ENCODE measurements around the gene MTG1. TPM values are rescaled to one million over a fixed set of nuclear protein-coding genes. Genes with fewer than 3 reads are reported as not detected.

MTG1 gene
- total RNA-seq, 1 donor: 31.5 TPM

DNA sequence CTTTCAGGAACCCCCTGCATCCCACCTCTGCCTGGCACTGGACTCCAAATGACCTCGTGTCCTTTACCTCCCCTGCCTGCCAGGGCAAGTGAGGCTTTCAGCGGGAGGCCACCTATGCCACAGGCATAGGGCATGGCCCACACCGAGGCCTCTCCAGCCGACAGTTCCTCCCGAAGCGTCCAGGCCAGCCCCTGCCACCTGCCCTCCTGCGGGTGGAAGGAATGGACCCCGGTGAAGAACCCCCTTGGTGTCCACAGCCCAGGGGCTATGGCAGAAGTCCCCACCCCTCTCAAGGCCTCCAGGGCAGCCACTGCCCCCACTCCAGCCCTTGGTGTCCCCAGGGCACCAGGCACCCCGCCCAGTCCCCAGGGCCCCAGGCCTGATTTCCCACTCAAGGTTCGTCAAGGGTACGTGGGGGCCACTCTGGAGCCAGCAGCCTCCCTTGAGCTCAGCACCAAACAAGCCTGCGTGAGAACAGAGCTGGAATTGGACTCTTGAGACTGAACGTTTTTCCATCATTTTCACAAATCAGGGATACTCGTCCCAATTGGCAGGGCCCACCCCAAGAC lies 39.2 kb upstream of the MTG1 start:
- Histone ChIP-seq H3K79me2 (ENCODE audit: insufficient read depth, low read length) (no peaks in the 10 kb centered on the region), H4K20me1 (ENCODE audit: insufficient read depth, low read length) (no peaks in the 10 kb centered on the region), H2AFZ (ENCODE audit: low read length) (no peak overlapping the region), H3K36me3 (ENCODE audit: insufficient read depth, low read length) (no peaks in the 10 kb centered on the region), H3K4me1 (ENCODE audit: insufficient read depth, low read length) (no peaks in the 10 kb centered on the region), H3K4me2 (ENCODE audit: insufficient read depth, low read length) (no peak overlapping the region), H3K27me3 (ENCODE audit: insufficient read depth, low read length) (no peaks in the 10 kb centered on the region), H3K27ac (ENCODE audit: low read depth, low read length) (no peak overlapping the region), H3K4me3 (ENCODE audit: insufficient read depth, low read length) (no peak overlapping the region), H3K9me3 (ENCODE audit: low read depth, low read length) (no peaks in the 10 kb centered on the region)
- no peak for DNase-seq (ENCODE audit: insufficient read length, low spot score, missing footprints)
- TF ChIP-seq, protein P1, sequence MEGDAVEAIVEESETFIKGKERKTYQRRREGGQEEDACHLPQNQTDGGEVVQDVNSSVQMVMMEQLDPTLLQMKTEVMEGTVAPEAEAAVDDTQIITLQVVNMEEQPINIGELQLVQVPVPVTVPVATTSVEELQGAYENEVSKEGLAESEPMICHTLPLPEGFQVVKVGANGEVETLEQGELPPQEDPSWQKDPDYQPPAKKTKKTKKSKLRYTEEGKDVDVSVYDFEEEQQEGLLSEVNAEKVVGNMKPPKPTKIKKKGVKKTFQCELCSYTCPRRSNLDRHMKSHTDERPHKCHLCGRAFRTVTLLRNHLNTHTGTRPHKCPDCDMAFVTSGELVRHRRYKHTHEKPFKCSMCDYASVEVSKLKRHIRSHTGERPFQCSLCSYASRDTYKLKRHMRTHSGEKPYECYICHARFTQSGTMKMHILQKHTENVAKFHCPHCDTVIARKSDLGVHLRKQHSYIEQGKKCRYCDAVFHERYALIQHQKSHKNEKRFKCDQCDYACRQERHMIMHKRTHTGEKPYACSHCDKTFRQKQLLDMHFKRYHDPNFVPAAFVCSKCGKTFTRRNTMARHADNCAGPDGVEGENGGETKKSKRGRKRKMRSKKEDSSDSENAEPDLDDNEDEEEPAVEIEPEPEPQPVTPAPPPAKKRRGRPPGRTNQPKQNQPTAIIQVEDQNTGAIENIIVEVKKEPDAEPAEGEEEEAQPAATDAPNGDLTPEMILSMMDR (IDR thresholded peaks at IDR 0.05; ENCODE audit: extremely low read depth, low read depth, low read length): no peak

DNA sequence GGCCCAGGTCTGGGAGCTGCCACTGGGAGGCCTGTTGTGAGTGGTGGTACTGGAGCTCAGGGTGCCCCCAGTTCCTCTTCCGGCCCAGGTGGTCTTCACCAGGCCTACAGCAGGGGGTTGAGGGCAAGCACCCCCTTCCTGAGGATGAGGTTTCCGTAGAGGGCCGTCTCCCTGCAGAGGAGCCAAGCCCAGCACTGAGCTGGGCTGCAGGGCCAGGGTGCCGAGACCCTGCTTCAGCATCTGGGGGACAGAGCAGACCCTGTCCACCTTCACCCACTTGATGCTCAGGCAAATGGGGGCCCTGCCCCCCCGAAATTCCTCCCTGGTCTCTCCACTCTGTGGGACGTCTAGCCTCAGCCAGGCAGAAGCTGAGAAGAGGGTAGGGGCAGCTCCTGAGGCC lies 38.7 kb upstream of the MTG1 start:
- Histone ChIP-seq H3K27ac (ENCODE audit: low read depth, low read length) (no peak overlapping the region), H3K79me2 (ENCODE audit: insufficient read depth, low read length) (no peaks in the 10 kb centered on the region), H2AFZ (ENCODE audit: low read length) (no peak overlapping the region), H3K27me3 (ENCODE audit: insufficient read depth, low read length) (no peaks in the 10 kb centered on the region), H3K4me3 (ENCODE audit: insufficient read depth, low read length) (no peak overlapping the region), H3K36me3 (ENCODE audit: insufficient read depth, low read length) (no peaks in the 10 kb centered on the region), H3K9me3 (ENCODE audit: low read depth, low read length) (no peaks in the 10 kb centered on the region), H3K4me2 (ENCODE audit: insufficient read depth, low read length) (no peak overlapping the region), H3K4me1 (ENCODE audit: insufficient read depth, low read length) (no peaks in the 10 kb centered on the region), H4K20me1 (ENCODE audit: insufficient read depth, low read length) (no peaks in the 10 kb centered on the region)
- DNase-seq (ENCODE audit: insufficient read length, low spot score, missing footprints): no peak
- TF ChIP-seq, protein P1 (IDR thresholded peaks at IDR 0.05; ENCODE audit: extremely low read depth, low read depth, low read length): no peak

DNA sequence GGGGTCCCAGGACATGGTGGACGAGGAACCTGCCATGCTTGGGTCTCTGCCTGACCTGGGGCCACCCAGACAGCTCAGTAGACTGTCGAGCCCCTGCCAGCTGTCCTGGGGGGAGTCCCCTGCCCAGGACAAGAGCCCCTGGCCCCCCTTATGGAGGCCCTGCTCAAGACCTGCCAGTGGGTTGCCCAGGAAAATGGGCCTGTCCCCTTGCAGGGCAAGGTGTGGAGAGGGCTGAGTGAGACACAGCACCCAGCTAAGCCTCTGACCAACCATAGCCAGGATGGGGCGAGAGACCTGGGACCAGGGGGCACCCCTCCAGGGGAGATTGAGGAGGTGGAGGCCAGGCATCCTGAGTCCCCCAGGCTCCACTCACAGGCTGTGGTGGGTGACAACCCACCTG lies 38.0 kb upstream of the MTG1 start:
- Histone ChIP-seq H3K4me3 (ENCODE audit: insufficient read depth, low read length) (no peak overlapping the region), H3K27ac (ENCODE audit: low read depth, low read length) (no peak overlapping the region), H3K79me2 (ENCODE audit: insufficient read depth, low read length) (no peaks in the 10 kb centered on the region), H2AFZ (ENCODE audit: low read length) (no peak overlapping the region), H3K4me2 (ENCODE audit: insufficient read depth, low read length) (no peak overlapping the region), H3K9me3 (ENCODE audit: low read depth, low read length) (no peaks in the 10 kb centered on the region), H3K4me1 (ENCODE audit: insufficient read depth, low read length) (no peaks in the 10 kb centered on the region), H3K27me3 (ENCODE audit: insufficient read depth, low read length) (no peaks in the 10 kb centered on the region), H4K20me1 (ENCODE audit: insufficient read depth, low read length) (no peaks in the 10 kb centered on the region), H3K36me3 (ENCODE audit: insufficient read depth, low read length) (no peaks in the 10 kb centered on the region)
- TF ChIP-seq, protein P1 (IDR thresholded peaks at IDR 0.05; ENCODE audit: extremely low read depth, low read depth, low read length): no peak
- DNase-seq (ENCODE audit: insufficient read length, low spot score, missing footprints): no peak

DNA sequence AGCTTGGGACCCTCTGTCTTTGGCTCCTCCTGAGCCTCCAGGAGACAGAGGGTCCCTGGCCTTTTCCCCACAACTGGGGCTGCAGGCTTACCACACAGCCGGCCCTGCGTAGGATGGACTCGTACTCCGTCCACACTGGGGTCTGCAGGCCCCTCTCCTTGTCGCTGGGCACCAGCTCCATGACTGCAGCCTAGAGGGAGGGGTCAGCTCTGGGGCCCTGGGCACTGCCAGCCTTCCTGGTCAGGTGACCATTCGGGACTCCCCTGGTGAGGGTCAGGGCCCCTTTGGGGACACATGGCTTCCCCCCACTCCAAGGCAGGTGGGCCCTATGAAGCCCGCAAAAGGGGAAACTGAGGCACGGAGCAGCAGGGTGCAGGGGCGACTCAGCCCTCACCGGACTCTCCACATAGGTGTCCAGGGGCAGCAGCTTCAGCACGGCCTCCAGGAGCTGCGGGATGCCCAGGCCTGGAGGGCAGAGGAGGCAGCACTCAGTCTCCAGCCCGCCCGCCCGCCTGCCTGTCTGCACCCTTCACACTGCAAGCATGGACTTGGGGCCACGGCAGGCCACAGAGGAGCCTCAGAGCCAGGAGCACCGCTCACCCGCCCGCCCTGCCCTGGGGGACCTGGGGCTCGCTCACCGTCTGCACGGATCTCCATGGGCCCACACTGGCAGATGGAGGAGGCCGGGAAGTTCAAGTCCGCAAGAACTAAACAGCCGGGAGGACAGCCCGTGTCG lies 37.2 kb upstream of the MTG1 start:
- H4K20me1 ChIP-seq (ENCODE audit: insufficient read depth, low read length): no peaks in the 10 kb centered on the region
- H3K4me3 ChIP-seq (ENCODE audit: insufficient read depth, low read length): peak overlapping the region; percentile 71
- H3K79me2 ChIP-seq (ENCODE audit: insufficient read depth, low read length): no peaks in the 10 kb centered on the region
- peak; percentile 82 for DNase-seq (ENCODE audit: insufficient read length, low spot score, missing footprints)
- TF ChIP-seq, protein P1 (IDR thresholded peaks at IDR 0.05; ENCODE audit: extremely low read depth, low read depth, low read length): no peak
- peak overlapping the region; percentile 70 for H2AFZ ChIP-seq (ENCODE audit: low read length)
- H3K4me1 ChIP-seq (ENCODE audit: insufficient read depth, low read length): no peaks in the 10 kb centered on the region
- H3K27ac ChIP-seq (ENCODE audit: low read depth, low read length): no peak overlapping the region
- H3K4me2 ChIP-seq (ENCODE audit: insufficient read depth, low read length): peak overlapping the region; percentile 72
- no peaks in the 10 kb centered on the region for H3K9me3 ChIP-seq (ENCODE audit: low read depth, low read length)
- no peaks in the 10 kb centered on the region for H3K27me3 ChIP-seq (ENCODE audit: insufficient read depth, low read length)
- no peaks in the 10 kb centered on the region for H3K36me3 ChIP-seq (ENCODE audit: insufficient read depth, low read length)

Data from osteoblast (primary cell).